HepG2 (cell line): ENCODE data around the gene GATB.

Experiments
- BHLHE40 ChIP-seq: IDR thresholded peaks from 2 replicates; pipeline ENCODE4 v1.6.1; 2011; ENCODE audit warnings: low read length, improper control_type of control experiment
- CCDC6 ChIP-seq: sonication (generic); formaldehyde crosslinking; IDR thresholded peaks from 2 replicates; pipeline ENCODE4 v1.8.1; 2022; ENCODE audit warnings: mild to moderate bottlenecking, missing genetic modification reagents, moderate library complexity
- CREB1 ChIP-seq, 2 experiments: fragments of 450-650 bp in 1 of 2; IDR thresholded peaks; 2 replicates each; pipeline ENCODE4 v1.6.1; 2016 to 2017; ENCODE audit warnings: control low read depth in 1 of 2, mild to moderate bottlenecking in 1 of 2, missing compliant biosample characterization in 1 of 2, missing genetic modification characterization in 1 of 2
- TF ChIP-seq, protein P1 (sequence below): sonication (generic); formaldehyde crosslinking; IDR thresholded peaks from 2 replicates; pipeline ENCODE4 v1.8.1; 2023; ENCODE audit warnings: mild to moderate bottlenecking, missing genetic modification reagents
- TF ChIP-seq, protein P2 (sequence below): sonication (generic); formaldehyde crosslinking; IDR thresholded peaks from 2 replicates; pipeline ENCODE4 v1.5.0; 2020; ENCODE audit warnings: mild to moderate bottlenecking, missing genetic modification reagents, moderate library complexity

DNA sequence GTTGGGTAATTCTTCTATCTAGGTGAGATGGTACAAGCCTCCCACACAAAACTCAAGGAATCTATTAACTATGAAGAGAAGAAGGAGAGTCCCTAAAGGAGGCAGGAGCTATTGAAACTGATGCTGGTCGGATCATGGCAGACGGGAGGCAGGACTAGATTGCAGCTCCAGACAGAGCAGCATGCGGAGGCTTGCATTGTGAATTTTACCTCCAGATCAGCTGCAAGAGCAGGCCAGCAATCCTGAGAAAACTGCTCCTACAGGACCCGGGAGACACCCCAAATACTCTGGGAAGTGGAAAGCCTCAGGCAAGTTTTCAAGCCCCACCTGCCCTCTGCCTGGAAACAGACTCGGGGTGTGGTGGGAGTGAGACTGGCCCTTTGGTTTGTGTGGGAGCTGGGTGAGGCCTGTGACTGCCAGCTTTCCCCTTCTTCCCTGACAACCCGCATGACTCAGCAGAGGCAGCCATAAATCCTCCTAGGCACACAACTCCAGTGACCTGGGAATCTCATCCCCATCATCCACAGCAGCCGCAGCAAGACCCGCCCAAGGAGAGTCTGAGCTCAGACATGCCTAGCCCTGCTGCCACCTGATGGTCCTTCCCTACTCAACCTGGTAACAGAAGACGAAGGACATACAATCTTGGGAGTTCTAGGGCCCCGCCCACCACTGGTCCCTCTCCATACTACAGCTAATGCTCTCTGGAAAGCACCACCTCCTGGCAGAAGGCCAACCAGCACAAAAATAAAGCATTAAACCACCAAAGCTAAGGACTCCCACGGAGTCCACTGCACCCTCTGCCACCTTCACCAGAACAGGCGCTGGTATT lies 30.9 kb downstream of the GATB start:
- TF ChIP-seq CCDC6 (no peak), BHLHE40 (no peak), CREB1 (IDR thresholded peaks at IDR 0.05) (no peak), CREB1 (CRISPR knock-in tag; IDR thresholded peaks at IDR 0.05) (no peak)
- TF ChIP-seq, protein P1, sequence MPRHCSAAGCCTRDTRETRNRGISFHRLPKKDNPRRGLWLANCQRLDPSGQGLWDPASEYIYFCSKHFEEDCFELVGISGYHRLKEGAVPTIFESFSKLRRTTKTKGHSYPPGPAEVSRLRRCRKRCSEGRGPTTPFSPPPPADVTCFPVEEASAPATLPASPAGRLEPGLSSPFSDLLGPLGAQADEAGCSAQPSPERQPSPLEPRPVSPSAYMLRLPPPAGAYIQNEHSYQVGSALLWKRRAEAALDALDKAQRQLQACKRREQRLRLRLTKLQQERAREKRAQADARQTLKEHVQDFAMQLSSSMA (CRISPR knock-in tag), result no peak
- TF ChIP-seq, protein P2, sequence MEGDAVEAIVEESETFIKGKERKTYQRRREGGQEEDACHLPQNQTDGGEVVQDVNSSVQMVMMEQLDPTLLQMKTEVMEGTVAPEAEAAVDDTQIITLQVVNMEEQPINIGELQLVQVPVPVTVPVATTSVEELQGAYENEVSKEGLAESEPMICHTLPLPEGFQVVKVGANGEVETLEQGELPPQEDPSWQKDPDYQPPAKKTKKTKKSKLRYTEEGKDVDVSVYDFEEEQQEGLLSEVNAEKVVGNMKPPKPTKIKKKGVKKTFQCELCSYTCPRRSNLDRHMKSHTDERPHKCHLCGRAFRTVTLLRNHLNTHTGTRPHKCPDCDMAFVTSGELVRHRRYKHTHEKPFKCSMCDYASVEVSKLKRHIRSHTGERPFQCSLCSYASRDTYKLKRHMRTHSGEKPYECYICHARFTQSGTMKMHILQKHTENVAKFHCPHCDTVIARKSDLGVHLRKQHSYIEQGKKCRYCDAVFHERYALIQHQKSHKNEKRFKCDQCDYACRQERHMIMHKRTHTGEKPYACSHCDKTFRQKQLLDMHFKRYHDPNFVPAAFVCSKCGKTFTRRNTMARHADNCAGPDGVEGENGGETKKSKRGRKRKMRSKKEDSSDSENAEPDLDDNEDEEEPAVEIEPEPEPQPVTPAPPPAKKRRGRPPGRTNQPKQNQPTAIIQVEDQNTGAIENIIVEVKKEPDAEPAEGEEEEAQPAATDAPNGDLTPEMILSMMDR (CRISPR knock-in tag), result no peak
